ENCODE results near the gene DENND11. TPM values are rescaled to one million over a fixed set of nuclear protein-coding genes. Genes with fewer than 3 reads are reported as not detected.
A peak's percentile ranks its signal among the peaks of the same experiment; 100 is the strongest.

Gene DENND11, protein sequence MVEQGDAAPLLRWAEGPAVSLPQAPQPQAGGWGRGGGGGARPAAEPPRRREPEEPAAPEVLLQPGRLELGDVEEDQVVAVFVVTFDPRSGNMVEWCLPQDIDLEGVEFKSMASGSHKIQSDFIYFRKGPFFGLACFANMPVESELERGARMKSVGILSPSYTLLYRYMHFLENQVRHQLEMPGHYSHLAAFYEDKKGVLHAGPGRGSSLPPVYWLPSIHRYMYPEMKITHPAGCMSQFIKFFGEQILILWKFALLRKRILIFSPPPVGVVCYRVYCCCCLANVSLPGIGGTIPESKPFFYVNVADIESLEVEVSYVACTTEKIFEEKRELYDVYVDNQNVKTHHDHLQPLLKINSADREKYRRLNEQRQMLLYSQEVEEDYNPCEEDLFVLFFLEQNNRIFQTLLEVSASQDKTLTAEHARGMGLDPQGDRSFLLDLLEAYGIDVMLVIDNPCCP
- 40.2 TPM for total RNA-seq
- long read RNA-seq, full-length matches to known transcripts: 15 of 46 reads
- long read RNA-seq, partial matches to known transcripts: 10 of 46 reads
- long read RNA-seq, other reads (novel, unspliced or antisense): 21 of 46 reads

DNA sequence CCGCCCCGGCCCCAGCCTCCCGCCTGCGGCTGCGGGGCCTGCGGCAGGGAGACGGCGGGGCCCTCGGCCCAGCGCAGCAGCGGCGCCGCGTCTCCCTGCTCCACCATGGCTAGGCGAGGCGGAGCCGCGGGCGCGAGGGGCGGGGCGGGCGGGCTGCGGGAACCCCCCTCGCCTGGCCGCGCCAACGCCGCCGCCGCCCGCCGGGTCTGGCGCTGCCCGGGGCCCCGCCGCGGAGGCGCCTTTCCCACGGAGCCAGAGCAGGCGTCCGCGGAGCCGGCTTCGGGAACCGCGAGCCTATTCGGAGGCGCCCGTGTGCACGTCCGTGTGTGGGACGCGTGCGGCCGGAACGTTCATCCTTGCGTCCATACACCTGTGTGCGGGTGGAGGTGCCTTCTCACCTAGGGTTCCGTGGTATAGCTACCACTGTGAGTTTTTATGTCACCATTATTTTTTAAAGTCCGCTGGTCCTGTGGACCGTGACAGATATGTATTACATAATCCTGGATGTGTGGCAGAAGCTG lies at the start of gene DENND11:
Gene DENND11, minus strand, starts transcription at position 120 of the 521 bp plus-strand sequence. Its CDS starts 13 bp downstream, at position 107.
- no peaks in the 10 kb centered on the region for H3K36me3 ChIP-seq
- ATAC-seq (peak; percentile 87), DNase-seq (peak; percentile 81)
- no peaks in the 10 kb centered on the region for H3K27me3 ChIP-seq
- TF ChIP-seq, protein P1, sequence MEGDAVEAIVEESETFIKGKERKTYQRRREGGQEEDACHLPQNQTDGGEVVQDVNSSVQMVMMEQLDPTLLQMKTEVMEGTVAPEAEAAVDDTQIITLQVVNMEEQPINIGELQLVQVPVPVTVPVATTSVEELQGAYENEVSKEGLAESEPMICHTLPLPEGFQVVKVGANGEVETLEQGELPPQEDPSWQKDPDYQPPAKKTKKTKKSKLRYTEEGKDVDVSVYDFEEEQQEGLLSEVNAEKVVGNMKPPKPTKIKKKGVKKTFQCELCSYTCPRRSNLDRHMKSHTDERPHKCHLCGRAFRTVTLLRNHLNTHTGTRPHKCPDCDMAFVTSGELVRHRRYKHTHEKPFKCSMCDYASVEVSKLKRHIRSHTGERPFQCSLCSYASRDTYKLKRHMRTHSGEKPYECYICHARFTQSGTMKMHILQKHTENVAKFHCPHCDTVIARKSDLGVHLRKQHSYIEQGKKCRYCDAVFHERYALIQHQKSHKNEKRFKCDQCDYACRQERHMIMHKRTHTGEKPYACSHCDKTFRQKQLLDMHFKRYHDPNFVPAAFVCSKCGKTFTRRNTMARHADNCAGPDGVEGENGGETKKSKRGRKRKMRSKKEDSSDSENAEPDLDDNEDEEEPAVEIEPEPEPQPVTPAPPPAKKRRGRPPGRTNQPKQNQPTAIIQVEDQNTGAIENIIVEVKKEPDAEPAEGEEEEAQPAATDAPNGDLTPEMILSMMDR (IDR thresholded peaks at IDR 0.05): no peak
- intact Hi-C loops (cut with DNase I): no loop called here
- H3K4me1 ChIP-seq: peaks cover 23% of the 10 kb centered on the region
- H3K4me3 ChIP-seq: peak within 1 kb of the TSS; percentile 73
- H3K27ac ChIP-seq: peak within 1 kb of the TSS; percentile 84
- H3K9me3 ChIP-seq: no peaks in the 10 kb centered on the region

DNA sequence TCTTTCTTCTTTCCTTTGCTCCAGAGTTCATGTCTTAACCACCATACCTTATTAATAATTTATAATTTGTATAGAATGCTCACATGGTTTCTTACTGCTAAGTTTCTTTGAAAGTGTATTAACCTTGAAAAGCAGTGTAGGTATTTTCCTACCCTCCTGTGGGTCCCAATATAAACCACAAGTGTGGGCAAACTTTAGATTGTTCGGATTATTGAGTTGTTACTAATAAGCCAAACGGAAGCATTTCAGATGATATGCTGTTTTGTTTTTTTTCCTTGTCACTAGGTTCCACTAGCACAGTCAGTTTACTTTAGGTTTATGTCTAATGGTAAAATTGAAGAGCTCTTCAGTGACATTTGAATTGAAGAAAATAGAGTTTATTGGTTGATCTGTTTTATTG lies 46.4 kb upstream of the DENND11 start:
- Histone ChIP-seq H3K4me3 (no peak overlapping the region), H3K9me3 (peaks cover 20% of the 10 kb centered on the region), H3K27me3 (no peaks in the 10 kb centered on the region), H3K36me3 (peaks cover 100% of the 10 kb centered on the region), H3K27ac (no peak overlapping the region), H3K4me1 (no peaks in the 10 kb centered on the region)
- DNase-seq (no peak), ATAC-seq (no peak)
- intact Hi-C loops (cut with DNase I): no loop called here
- TF ChIP-seq, protein P1 (IDR thresholded peaks at IDR 0.05): no peak

DNA sequence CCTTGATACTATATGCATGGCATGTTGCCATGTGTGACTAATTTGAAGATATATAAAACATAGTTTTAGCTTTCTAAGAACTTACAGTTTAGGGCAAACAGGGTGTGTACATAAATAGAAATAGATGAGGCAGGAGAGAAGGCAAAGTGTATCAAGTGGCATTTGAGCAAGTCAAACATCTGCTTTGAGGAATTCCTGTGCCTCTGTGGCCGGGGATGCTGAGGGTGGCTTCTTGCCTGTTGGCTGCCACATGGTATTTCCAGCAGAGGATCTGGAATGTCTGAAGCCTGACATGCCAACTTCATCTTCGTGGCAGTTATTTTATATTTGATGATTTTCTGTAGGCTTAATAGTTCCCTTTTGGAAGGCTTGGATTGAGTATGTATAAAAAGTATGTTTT lies 42.2 kb upstream of the DENND11 start:
- ATAC-seq: no peak
- DNase-seq: no peak
- intact Hi-C loops (cut with DNase I): no loop called here
- Histone ChIP-seq H3K4me3 (no peak overlapping the region), H3K9me3 (no peaks in the 10 kb centered on the region), H3K27ac (no peak overlapping the region), H3K27me3 (no peaks in the 10 kb centered on the region), H3K4me1 (peaks cover 10% of the 10 kb centered on the region), H3K36me3 (peaks cover 95% of the 10 kb centered on the region)
- TF ChIP-seq, protein P1 (IDR thresholded peaks at IDR 0.05): no peak

DNA sequence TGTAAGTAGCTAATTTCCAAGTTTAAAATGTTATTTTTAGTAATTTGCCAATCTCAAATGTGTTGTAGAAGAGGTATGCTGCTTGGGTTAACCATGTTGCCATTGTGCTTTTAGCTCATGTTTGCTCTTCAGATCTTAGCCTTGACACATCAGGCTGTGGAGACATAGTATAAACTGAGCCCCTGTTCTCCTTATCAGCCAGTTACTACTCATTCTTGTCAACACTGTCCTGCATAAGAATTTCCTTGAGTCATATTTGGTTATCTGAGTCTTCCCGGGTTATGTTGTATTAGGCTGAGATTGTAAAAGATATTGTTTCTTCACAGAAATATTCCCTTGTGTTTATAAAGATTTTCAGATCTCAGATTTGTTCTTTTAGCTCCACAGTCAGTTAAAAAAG lies 40.3 kb upstream of the DENND11 start:
- intact Hi-C loops (cut with DNase I): no loop called here
- Histone ChIP-seq H3K27ac (no peak overlapping the region), H3K9me3 (no peaks in the 10 kb centered on the region), H3K36me3 (peaks cover 76% of the 10 kb centered on the region), H3K27me3 (no peaks in the 10 kb centered on the region), H3K4me1 (peaks cover 17% of the 10 kb centered on the region), H3K4me3 (no peak overlapping the region)
- TF ChIP-seq, protein P1 (IDR thresholded peaks at IDR 0.05): no peak
- ATAC-seq (no peak), DNase-seq (no peak)

DNA sequence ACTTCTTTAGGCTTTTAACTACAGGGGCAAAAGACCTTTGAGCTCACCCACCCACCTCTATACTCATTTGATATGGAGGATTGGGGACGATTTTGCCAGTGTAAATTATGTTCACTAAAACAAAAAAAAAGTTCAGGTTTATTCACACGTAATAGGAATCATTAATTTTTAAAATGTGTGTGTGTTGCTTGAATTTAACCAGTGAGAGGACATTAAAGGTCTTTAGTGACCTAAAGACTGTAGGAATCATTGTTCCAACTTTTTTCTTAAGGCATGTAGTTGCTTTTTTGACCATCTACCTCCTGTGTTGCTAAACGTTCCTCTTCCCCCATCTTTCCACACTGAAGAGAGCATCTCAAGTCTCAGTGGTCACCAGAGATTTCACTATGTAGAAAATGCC lies 37.3 kb upstream of the DENND11 start:
- TF ChIP-seq, protein P1 (IDR thresholded peaks at IDR 0.05): no peak
- ATAC-seq (no peak), DNase-seq (no peak)
- H3K36me3 ChIP-seq: peaks cover 46% of the 10 kb centered on the region
- no peaks in the 10 kb centered on the region for H3K27me3 ChIP-seq
- no peaks in the 10 kb centered on the region for H3K9me3 ChIP-seq
- peaks cover 20% of the 10 kb centered on the region for H3K4me1 ChIP-seq
- H3K27ac ChIP-seq: no peak overlapping the region
- H3K4me3 ChIP-seq: peak overlapping the region; percentile 58
- intact Hi-C loops (cut with DNase I): no loop called here
